Activated CD8-positive, alpha-beta T cell treated with anti-CD3 and anti-CD28 coated beads, Interleukin-2, amount 10 ng/mL, durations not matched to agents 7 days and 5 days (primary cell): ENCODE measurements around the gene SH2D3C. TPM values are rescaled to one million over a fixed set of nuclear protein-coding genes. Genes with fewer than 3 reads are reported as not detected.

ENCODE experiments used
- ATAC-seq: fragments of 150-1000 bp; cut with Tn5 transposase; one replicate; pipeline ENCODE4 v1.10.0; 2021; ENCODE audit warnings: moderate library complexity
- CTCF ChIA-PET: fragments of 350-600 bp; sonication (Branson Sonifier 250); formaldehyde crosslinking; loops from one replicate; lab custom pipeline; 2021; ENCODE audit warnings: antibody characterized with exemption; lab: Charles Lee
- POLR2A ChIA-PET: fragments of 350-600 bp; sonication (Branson Sonifier 250); formaldehyde crosslinking; loops from one replicate; lab custom pipeline; 2021; ENCODE audit warnings: antibody characterized with exemption; lab: Charles Lee
- DNase-seq: peaks from one replicate; pipeline ENCODE4 v3.0.0-alpha.2; 2020
- H3K27ac Mint-ChIP-seq: one replicate; pipeline ENCODE4 v1.8.0; 2021; ENCODE audit warnings: mild to moderate bottlenecking, mixed read lengths
- H3K27me3 Mint-ChIP-seq: one replicate; pipeline ENCODE4 v1.8.0; 2021; ENCODE audit warnings: low read depth, mixed read lengths
- H3K36me3 Mint-ChIP-seq: one replicate; pipeline ENCODE4 v1.8.0; 2021; ENCODE audit warnings: low read depth, mixed read lengths
- H3K4me1 Mint-ChIP-seq: one replicate; pipeline ENCODE4 v1.8.0; 2021; ENCODE audit warnings: low read depth, mixed read lengths
- H3K4me3 Mint-ChIP-seq: one replicate; pipeline ENCODE4 v1.8.0; 2021; ENCODE audit warnings: mild to moderate bottlenecking, mixed read lengths
- H3K9me3 Mint-ChIP-seq: one replicate; pipeline ENCODE4 v1.8.0; 2022; ENCODE audit warnings: mixed read lengths; ENCODE audit not compliant: insufficient read depth
- total RNA-seq, 2 experiments: library from RNA; stranded (reverse); gene quantifications; one replicate each; pipeline ENCODE4 v1.2.3, GENCODE V29; 2021

The SH2D3C gene
- total RNA-seq, 2 experiments from 2014 or later: 75.6 to 77.5 TPM

- ChIA-PET CTCF (interaction anchor here (1.1 kb wide), 1 partner anchor 19 kb away, joined by 3 read pairs; the partner anchor contains the start of gene TOR2A), POLR2A (no interaction called here)
- Mint-ChIP-seq H3K4me3 (no peak overlapping the region), H3K4me1 (peaks cover 6% of the 10 kb centered on the region), H3K27me3 (no peaks in the 10 kb centered on the region), H3K9me3 (no peaks in the 10 kb centered on the region), H3K36me3 (peaks cover 44% of the 10 kb centered on the region), H3K27ac (no peak overlapping the region)
- ATAC-seq: no peak
- no peak for DNase-seq
These were observed 24.8 kb downstream of the SH2D3C start for GRCh38 chr9:127753622-127754021.

GRCh38 chr9:127753148-127753547 is 25.3 kb downstream of the SH2D3C start:
- ChIA-PET POLR2A (interaction anchor here (0.6 kb wide), 1 partner anchor 17 kb away, joined by 3 read pairs; no protein-coding TSS in a partner anchor), CTCF (interaction anchor here (1.1 kb wide), 1 partner anchor 18 kb away, joined by 3 read pairs; the partner anchor contains the start of gene TOR2A)
- H3K27ac Mint-ChIP-seq: peak overlapping the region; percentile 65

DNA sequence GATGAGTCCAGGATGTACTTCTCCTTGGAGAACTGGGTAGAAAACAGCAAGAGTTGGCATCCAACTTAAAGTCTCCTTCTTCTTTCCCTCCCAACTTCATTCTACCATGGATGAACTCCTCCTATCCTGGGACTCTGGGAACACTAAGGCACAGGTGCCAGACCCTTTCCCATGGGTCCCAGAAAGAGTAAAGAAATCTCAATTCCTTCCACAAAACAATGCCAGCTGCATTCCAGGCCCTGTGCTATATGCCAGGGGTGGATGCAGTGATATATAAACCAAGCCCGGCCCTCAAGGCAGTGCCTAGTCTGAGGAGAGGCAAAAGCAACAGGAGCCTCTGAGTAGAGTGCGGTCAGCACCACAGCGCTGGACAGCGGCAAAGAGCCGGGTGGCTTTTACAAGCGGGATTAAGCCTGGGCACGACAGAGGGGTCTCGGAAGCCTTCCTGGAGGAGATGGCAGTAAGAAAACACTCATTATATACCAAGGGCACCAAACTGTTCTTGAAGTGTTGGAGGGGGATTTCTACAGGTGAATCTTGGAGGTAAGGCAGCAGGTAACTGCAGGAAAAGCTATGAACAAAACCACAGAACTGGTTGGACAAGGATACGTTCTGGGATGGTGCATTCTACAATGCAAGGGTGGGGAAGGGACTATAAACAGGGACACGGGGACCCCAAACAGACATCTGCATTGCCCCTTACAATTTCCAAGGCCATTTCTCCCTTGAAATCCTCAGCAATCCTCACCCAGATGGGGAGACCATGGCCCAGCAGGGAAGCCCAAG is 27.0 kb downstream of the SH2D3C start:
- no peaks in the 10 kb centered on the region for H3K9me3 Mint-ChIP-seq
- no peak for ATAC-seq
- no peak for DNase-seq

More at GRCh38 chr9:127753148-127753547, 25.3 kb downstream of the SH2D3C start:
- Mint-ChIP-seq H3K4me1 (peaks cover 9% of the 10 kb centered on the region), H3K36me3 (peaks cover 46% of the 10 kb centered on the region), H3K4me3 (no peak overlapping the region), H3K27me3 (no peaks in the 10 kb centered on the region), H3K9me3 (no peaks in the 10 kb centered on the region)
- no peak for DNase-seq
- no peak for ATAC-seq

GRCh38 chr9:127749090-127749787 is 29.2 kb downstream of the SH2D3C start:
- ATAC-seq: no peak
- no peak overlapping the region for H3K27ac Mint-ChIP-seq
- H3K4me1 Mint-ChIP-seq: peaks cover 24% of the 10 kb centered on the region
- peaks cover 69% of the 10 kb centered on the region for H3K36me3 Mint-ChIP-seq
- no peak overlapping the region for H3K4me3 Mint-ChIP-seq
- POLR2A ChIA-PET: no interaction called here
- H3K9me3 Mint-ChIP-seq: no peaks in the 10 kb centered on the region
- H3K27me3 Mint-ChIP-seq: no peaks in the 10 kb centered on the region
- DNase-seq: no peak
- CTCF ChIA-PET: interaction anchor here (0.9 kb wide), 1 partner anchor 15 kb away, joined by 4 read pairs; the partner anchor contains the start of gene TOR2A

More for the DNA sequence above, 27.0 kb downstream of the SH2D3C start:
- Mint-ChIP-seq H3K27ac (no peak overlapping the region), H3K36me3 (peaks cover 54% of the 10 kb centered on the region), H3K27me3 (no peaks in the 10 kb centered on the region), H3K4me1 (peaks cover 24% of the 10 kb centered on the region), H3K4me3 (no peak overlapping the region)
- CTCF ChIA-PET: no interaction called here
- POLR2A ChIA-PET: no interaction called here

- H3K27me3 Mint-ChIP-seq: no peaks in the 10 kb centered on the region
- ChIA-PET CTCF (interaction anchor here (0.7 to 1.5 kb wide), 4 partner anchors 12 to 174 kb away, joined by 3 to 5 read pairs (median 4); partner anchors contain the start of gene TOR2A), POLR2A (interaction anchor here (1.1 to 1.2 kb wide), 2 partner anchors 19 to 39 kb away, joined by 3 read pairs; no protein-coding TSS in a partner anchor)
- H3K27ac Mint-ChIP-seq: peak overlapping the region; percentile 76
- H3K36me3 Mint-ChIP-seq: peaks cover 73% of the 10 kb centered on the region
- peak; percentile 62 for DNase-seq
- H3K9me3 Mint-ChIP-seq: no peaks in the 10 kb centered on the region
- peak; percentile 83 for ATAC-seq
- H3K4me3 Mint-ChIP-seq: peak overlapping the region; percentile 22
- peaks cover 21% of the 10 kb centered on the region for H3K4me1 Mint-ChIP-seq
These were observed 31.4 kb downstream of the SH2D3C start for GRCh38 chr9:127746959-127747569.

- ChIA-PET POLR2A (interaction anchor here (1.0 to 2.5 kb wide), 6 partner anchors 9 to 171 kb away, joined by 3 to 12 read pairs (median 4); partner anchors contain the start of gene TOR2A), CTCF (interaction anchor here (3.2 to 4.4 kb wide), 2 partner anchors 10 to 125 kb away, joined by 16 to 22 read pairs; partner anchors contain the start of gene TOR2A)
- no peak for DNase-seq
- no peak overlapping the region for H3K27ac Mint-ChIP-seq
- no peaks in the 10 kb centered on the region for H3K27me3 Mint-ChIP-seq
- no peak overlapping the region for H3K4me3 Mint-ChIP-seq
- H3K9me3 Mint-ChIP-seq: no peaks in the 10 kb centered on the region
- H3K4me1 Mint-ChIP-seq: peaks cover 19% of the 10 kb centered on the region
- ATAC-seq: no peak
- peaks cover 67% of the 10 kb centered on the region for H3K36me3 Mint-ChIP-seq
These were observed 33.9 kb downstream of the SH2D3C start for GRCh38 chr9:127744398-127745110.

- Mint-ChIP-seq H3K36me3 (peaks cover 63% of the 10 kb centered on the region), H3K9me3 (no peaks in the 10 kb centered on the region)
- CTCF ChIA-PET: interaction anchor here (3.2 to 4.4 kb wide), 2 partner anchors 8 to 127 kb away, joined by 16 to 22 read pairs; partner anchors contain the start of gene TOR2A
These were observed 35.9 kb downstream of the SH2D3C start for GRCh38 chr9:127742435-127743088.

DNA sequence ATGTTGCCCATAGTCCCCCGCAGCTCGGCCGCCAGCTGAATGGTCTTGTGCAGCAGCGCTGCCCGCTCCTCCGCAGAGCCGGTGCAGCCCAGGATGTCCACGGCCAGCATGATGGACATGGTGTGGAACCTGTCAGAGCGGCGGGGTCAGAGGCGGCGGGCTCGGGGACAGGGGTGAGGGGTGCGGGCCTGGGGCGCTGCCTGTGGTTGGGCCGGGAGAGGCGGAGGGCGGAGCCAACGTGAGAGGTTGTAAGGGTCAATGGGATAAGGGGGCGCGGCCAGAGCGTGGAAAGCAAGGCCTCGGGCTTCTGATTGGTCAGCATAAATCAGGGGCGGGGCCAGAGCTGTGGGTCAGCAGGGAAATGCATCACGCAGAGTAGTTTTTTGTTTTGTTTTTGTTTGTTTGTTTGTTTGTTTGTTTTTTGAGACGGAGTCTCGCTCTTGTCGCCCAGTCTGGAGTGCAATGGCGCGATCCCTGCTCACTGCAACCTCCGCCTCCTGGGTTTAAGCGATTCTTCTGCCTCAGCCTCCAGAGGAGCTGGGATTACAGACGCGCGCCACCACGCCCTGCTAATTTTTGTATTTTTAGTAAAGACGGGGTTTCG is 36.5 kb downstream of the SH2D3C start:
- Mint-ChIP-seq H3K4me3 (no peak overlapping the region), H3K27me3 (no peaks in the 10 kb centered on the region), H3K4me1 (peaks cover 3% of the 10 kb centered on the region), H3K36me3 (peaks cover 63% of the 10 kb centered on the region), H3K9me3 (no peaks in the 10 kb centered on the region), H3K27ac (no peak overlapping the region)
- no peak for DNase-seq
- CTCF ChIA-PET: interaction anchor here (1.1 to 4.4 kb wide), 2 partner anchors 128 kb away, joined by 4 to 16 read pairs; no protein-coding TSS in a partner anchor
- ATAC-seq: no peak
- POLR2A ChIA-PET: interaction anchor here (0.8 kb wide), 1 partner anchor 29 kb away, joined by 3 read pairs; no protein-coding TSS in a partner anchor

More at GRCh38 chr9:127742435-127743088, 35.9 kb downstream of the SH2D3C start:
- peaks cover 9% of the 10 kb centered on the region for H3K4me1 Mint-ChIP-seq
- no peak overlapping the region for H3K27ac Mint-ChIP-seq
- no peak for ATAC-seq
- no peak for DNase-seq
- H3K4me3 Mint-ChIP-seq: no peak overlapping the region
- POLR2A ChIA-PET: interaction anchor here (0.6 to 2.1 kb wide), 2 partner anchors 19 to 25 kb away, joined by 3 to 7 read pairs; no protein-coding TSS in a partner anchor
- no peaks in the 10 kb centered on the region for H3K27me3 Mint-ChIP-seq

- ChIA-PET CTCF (interaction anchor here (1.0 to 1.4 kb wide), 2 partner anchors 24 to 182 kb away, joined by 3 to 5 read pairs; no protein-coding TSS in a partner anchor), POLR2A (interaction anchor here (0.6 kb wide), 1 partner anchor 37 kb away, joined by 3 read pairs; no protein-coding TSS in a partner anchor)
- Mint-ChIP-seq H3K27ac (no peak overlapping the region), H3K4me3 (no peak overlapping the region), H3K27me3 (no peaks in the 10 kb centered on the region), H3K9me3 (no peaks in the 10 kb centered on the region), H3K36me3 (peaks cover 46% of the 10 kb centered on the region), H3K4me1 (peaks cover 10% of the 10 kb centered on the region)
- ATAC-seq: no peak
- no peak for DNase-seq
These were observed 38.7 kb downstream of the SH2D3C start for GRCh38 chr9:127739614-127740330.
